ENCODE measurements around the gene AEBP1.

Gene AEBP1

DNA sequence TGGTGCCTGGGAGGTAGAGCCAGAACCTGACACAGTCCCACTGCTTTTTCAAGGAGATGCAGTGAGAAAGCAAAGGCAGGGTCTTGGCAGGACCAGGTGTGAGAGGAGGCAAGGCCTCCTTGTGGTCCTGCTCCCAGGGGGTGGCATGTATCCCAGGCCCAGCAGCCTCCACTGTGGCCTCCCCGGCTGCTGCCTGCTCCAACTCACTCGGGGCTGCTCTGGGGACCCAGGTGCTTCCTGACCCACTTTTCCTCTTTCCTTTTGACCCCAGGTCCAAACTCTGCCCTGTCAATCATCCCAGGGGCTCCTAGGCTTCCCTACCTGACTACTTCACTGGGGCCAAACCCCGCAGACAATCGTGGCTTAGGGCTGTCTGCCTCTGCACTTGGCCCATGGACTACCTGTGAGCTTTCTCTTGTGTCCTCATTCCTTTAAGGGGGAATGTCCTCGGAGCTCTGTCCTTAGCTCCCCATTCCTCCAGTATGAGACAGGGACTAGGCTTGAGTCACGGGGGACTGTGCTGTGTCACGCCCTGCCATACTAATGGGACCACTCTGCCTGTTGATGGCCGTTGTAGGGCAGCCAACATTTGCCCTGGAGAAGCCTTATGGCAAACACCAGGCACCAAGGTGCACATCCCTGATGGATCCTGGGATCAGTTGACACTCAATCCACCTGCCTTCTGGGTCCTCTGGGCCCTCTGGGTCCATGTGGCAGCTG, 1.1 kb upstream of the AEBP1 start:
- Histone ChIP-seq H3K9me3 (ENCODE audit: insufficient read depth, low read length, severe bottlenecking) (no peaks in the 10 kb centered on the region), H2AFZ (ENCODE audit: low read depth, low read length) (no peak overlapping the region), H3K4me3 (ENCODE audit: low read depth in 1 of 2, low read length in 2 of 2) (peak overlapping the region; percentile 18 to 68; a peak in 3 of 4 replicates), H3K27ac (ENCODE audit: low read length) (peak overlapping the region; percentile 91), H3K27me3 (ENCODE audit: insufficient read depth, low read length, poor library complexity) (no peaks in the 10 kb centered on the region), H3K9ac (ENCODE audit: low read depth, low read length) (peak overlapping the region; percentile 94), H3K36me3 (ENCODE audit: insufficient read depth, low read length) (peaks cover 37% of the 10 kb centered on the region), H3K4me1 (ENCODE audit: insufficient read depth, low read length) (peaks cover 91% of the 10 kb centered on the region), H3K4me2 (ENCODE audit: insufficient read depth, low read length) (peak overlapping the region; percentile 98), H3K79me2 (ENCODE audit: insufficient read depth, low read length) (peaks cover 50% of the 10 kb centered on the region), H4K20me1 (ENCODE audit: insufficient read depth, low read length) (peaks cover 36% of the 10 kb centered on the region)
- no peak for DNase-seq
- ATAC-seq (ENCODE audit: insufficient read depth, low read depth): no peak
- TF ChIP-seq, protein P1, sequence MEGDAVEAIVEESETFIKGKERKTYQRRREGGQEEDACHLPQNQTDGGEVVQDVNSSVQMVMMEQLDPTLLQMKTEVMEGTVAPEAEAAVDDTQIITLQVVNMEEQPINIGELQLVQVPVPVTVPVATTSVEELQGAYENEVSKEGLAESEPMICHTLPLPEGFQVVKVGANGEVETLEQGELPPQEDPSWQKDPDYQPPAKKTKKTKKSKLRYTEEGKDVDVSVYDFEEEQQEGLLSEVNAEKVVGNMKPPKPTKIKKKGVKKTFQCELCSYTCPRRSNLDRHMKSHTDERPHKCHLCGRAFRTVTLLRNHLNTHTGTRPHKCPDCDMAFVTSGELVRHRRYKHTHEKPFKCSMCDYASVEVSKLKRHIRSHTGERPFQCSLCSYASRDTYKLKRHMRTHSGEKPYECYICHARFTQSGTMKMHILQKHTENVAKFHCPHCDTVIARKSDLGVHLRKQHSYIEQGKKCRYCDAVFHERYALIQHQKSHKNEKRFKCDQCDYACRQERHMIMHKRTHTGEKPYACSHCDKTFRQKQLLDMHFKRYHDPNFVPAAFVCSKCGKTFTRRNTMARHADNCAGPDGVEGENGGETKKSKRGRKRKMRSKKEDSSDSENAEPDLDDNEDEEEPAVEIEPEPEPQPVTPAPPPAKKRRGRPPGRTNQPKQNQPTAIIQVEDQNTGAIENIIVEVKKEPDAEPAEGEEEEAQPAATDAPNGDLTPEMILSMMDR (IDR thresholded peaks at IDR 0.05; ENCODE audit: borderline replicate concordance, extremely low read depth, low read length, poor library complexity, severe bottlenecking): no peak
- TF ChIP-seq EZH2 (IDR thresholded peaks at IDR 0.05; ENCODE audit: borderline replicate concordance, low read depth, low read length, severe bottlenecking): no peak

DNA sequence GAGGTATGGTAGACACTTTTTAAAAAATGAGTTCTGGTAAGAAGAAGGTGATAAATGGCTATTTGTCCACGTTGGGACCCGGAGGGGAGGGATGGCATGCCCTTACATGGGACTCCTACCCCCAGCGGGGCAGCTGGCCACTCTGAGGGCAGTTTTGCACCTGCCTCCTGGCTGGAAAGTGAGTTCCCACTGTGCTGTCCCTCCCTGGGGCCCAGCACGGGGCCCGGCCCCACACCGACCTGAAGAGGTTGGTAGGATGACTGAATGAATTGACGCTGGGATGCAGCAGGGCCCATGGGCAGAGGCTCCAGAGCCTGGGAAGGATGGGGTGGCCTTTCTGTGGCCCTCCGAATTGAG, 601 bp upstream of the AEBP1 start:
- peak overlapping the region; percentile 94 for H3K9ac ChIP-seq (ENCODE audit: low read depth, low read length)
- DNase-seq (no peak), ATAC-seq (ENCODE audit: insufficient read depth, low read depth) (peak; percentile 6)
- H3K4me1 ChIP-seq (ENCODE audit: insufficient read depth, low read length): peaks cover 91% of the 10 kb centered on the region
- peaks cover 42% of the 10 kb centered on the region for H3K36me3 ChIP-seq (ENCODE audit: insufficient read depth, low read length)
- H3K79me2 ChIP-seq (ENCODE audit: insufficient read depth, low read length): peaks cover 56% of the 10 kb centered on the region
- H3K9me3 ChIP-seq (ENCODE audit: insufficient read depth, low read length, severe bottlenecking): no peaks in the 10 kb centered on the region
- 0 out of 2 replicates have a peak overlapping the region, but pooled peaks have one; percentile 1 for H2AFZ ChIP-seq (ENCODE audit: low read depth, low read length)
- peak overlapping the region; percentile 18 to 68; a peak in 3 of 4 replicates for H3K4me3 ChIP-seq (ENCODE audit: low read depth in 1 of 2, low read length in 2 of 2)
- TF ChIP-seq EZH2 (IDR thresholded peaks at IDR 0.05; ENCODE audit: borderline replicate concordance, low read depth, low read length, severe bottlenecking): no peak
- TF ChIP-seq, protein P1 (IDR thresholded peaks at IDR 0.05; ENCODE audit: borderline replicate concordance, extremely low read depth, low read length, poor library complexity, severe bottlenecking): no peak
- peak overlapping the region; percentile 98 for H3K4me2 ChIP-seq (ENCODE audit: insufficient read depth, low read length)
- H4K20me1 ChIP-seq (ENCODE audit: insufficient read depth, low read length): peaks cover 41% of the 10 kb centered on the region
- H3K27me3 ChIP-seq (ENCODE audit: insufficient read depth, low read length, poor library complexity): no peaks in the 10 kb centered on the region
- peak overlapping the region; percentile 91 for H3K27ac ChIP-seq (ENCODE audit: low read length)

DNA sequence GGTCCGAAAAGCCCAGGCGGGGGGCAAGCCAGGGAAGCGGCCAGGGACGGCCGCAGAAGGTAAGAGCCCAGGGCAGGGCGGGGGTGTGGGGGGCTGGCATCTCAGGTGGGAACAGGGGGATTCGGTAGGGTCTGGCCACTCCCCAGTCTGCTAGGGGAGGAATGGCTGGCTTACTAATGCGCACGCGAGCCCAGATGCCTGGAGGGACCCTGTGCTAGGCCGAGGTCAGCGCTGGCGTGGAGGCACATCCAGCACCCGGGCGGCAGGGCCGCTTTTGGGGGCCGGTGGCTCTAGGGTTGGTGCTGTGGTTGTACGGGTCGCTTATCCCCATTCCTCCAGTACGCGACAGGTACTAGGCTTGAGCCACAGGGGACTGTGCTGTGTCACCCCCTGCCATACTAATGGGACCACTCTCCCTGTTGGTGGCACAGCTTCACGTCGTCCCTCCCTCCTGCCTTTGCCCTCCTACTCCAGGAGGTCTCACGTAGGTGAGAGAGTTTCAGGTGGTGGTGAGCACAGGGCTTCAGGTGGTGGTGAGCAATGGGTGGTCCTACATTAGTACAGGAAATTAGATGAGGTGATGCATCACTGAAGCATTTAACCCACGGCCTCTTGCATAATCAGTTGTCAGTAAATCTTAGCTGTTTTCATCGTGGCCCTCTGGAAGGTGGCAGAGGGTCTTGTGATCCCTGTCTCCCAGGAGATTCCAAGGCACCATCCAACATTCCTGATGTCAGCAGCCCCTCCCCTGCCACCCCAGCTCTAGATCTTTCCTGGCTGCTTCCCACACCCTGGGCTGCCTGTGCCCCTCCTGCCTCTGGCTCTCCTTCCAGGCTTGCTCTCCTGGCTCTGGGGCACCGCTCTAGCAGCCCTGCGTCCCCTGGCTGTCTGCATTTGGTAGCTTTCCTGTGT, 971 bp downstream of the AEBP1 start:
- Histone ChIP-seq H2AFZ (ENCODE audit: low read depth, low read length) (peak overlapping the region; percentile 47; the same call in 1 of the 2 replicates), H3K27me3 (ENCODE audit: insufficient read depth, low read length, poor library complexity) (no peaks in the 10 kb centered on the region), H3K9me3 (ENCODE audit: insufficient read depth, low read length, severe bottlenecking) (no peaks in the 10 kb centered on the region), H3K4me1 (ENCODE audit: insufficient read depth, low read length) (peaks cover 89% of the 10 kb centered on the region), H4K20me1 (ENCODE audit: insufficient read depth, low read length) (peaks cover 57% of the 10 kb centered on the region), H3K79me2 (ENCODE audit: insufficient read depth, low read length) (peaks cover 71% of the 10 kb centered on the region), H3K36me3 (ENCODE audit: insufficient read depth, low read length) (peaks cover 58% of the 10 kb centered on the region), H3K4me2 (ENCODE audit: insufficient read depth, low read length) (peak overlapping the region; percentile 98), H3K9ac (ENCODE audit: low read depth, low read length) (peak overlapping the region; percentile 94), H3K27ac (ENCODE audit: low read length) (peak overlapping the region; percentile 86), H3K4me3 (ENCODE audit: low read depth in 1 of 2, low read length in 2 of 2) (peak overlapping the region; percentile 68 to 92)
- ATAC-seq (ENCODE audit: insufficient read depth, low read depth) (peak; percentile 34), DNase-seq (no peak)
- no peak for TF ChIP-seq EZH2 (IDR thresholded peaks at IDR 0.05; ENCODE audit: borderline replicate concordance, low read depth, low read length, severe bottlenecking)
- TF ChIP-seq, protein P1 (IDR thresholded peaks at IDR 0.05; ENCODE audit: borderline replicate concordance, extremely low read depth, low read length, poor library complexity, severe bottlenecking): no peak

Measured in DND-41 (cell line).